NT2/D1 (cell line): ENCODE data around the gene MAU2.

Experiments
- SUZ12 ChIP-seq: IDR thresholded peaks from 2 replicates; pipeline ENCODE4 v1.6.1; 2011; ENCODE audit not compliant: insufficient read length, insufficient read depth; ENCODE audit errors: extremely low read depth
- YY1 ChIP-seq: IDR thresholded peaks from 2 replicates; pipeline ENCODE4 v1.6.1; 2011; ENCODE audit not compliant: insufficient read length, insufficient read depth
- ZNF274 ChIP-seq: IDR thresholded peaks from 2 replicates; pipeline ENCODE4 v1.6.1; 2011; ENCODE audit warnings: mild to moderate bottlenecking, low read depth, low read length

DNA sequence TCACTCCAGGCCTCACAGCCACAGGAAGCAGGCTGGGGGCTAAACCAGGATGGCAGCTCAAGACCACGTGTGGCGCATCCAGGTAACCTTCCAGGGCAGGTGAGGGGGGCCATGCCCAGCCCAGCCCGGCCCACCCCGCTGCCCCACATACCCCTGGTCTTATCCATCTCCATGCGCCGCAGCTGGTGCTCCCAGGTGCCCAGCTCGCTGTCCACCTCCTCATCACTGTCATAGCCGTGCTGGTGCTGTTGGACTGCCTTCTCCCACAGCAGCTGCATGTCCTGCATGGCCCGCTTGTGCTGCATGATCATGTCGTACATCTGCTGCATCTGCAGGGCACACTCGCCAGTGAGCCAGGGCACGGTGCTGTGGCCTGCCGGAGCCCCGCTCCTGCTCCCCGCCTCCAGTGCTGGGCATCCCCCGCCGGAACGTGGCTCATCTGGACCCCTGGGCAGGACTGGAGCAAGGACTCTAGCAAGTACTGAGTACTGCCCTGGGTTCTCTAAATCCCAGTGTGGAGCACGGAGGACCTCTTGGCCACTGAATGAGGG lies 41.5 kb upstream of the MAU2 start:
- TF ChIP-seq YY1: no peak
- TF ChIP-seq ZNF274: no peak
- no peak for TF ChIP-seq SUZ12
